Esophagus muscularis mucosa (tissue), 4 donors: Measurements from ENCODE around the gene SPDYC. TPM values are rescaled to one million over a fixed set of nuclear protein-coding genes. Genes with fewer than 3 reads are reported as not detected.
"Not testable (repeated sequence)": the region's sequence is repeated elsewhere in the genome, so short reads cannot be mapped to it uniquely, and the experiment has no call there.

ENCODE experiments used
- DNase-seq: peaks from one replicate; pipeline ENCODE4 v3.0.0-alpha.2; 2017; ENCODE audit errors: extremely low spot score
- H3K27ac ChIP-seq, 4 donors: fragments of 200-600 bp; sonication (generic); replicated peaks in 1 of 4; 1 replicate in 3 of 4; 2 replicates in 1 of 4; pipeline ENCODE4 v1.5.1; 2016 to 2019; ENCODE audit warnings: mild to moderate bottlenecking in 1 of 4
- H3K27me3 ChIP-seq, 4 donors: fragments of 200-600 bp; sonication (generic); one replicate each; pipeline versions ENCODE4 v1.5.1 to v1.6.0; 2016 to 2019
- H3K36me3 ChIP-seq, 4 donors: fragments of 200-600 bp; sonication (generic); one replicate each; pipeline ENCODE4 v1.5.1; 2016 to 2019
- H3K4me1 ChIP-seq, 4 donors: fragments of 200-600 bp; sonication (generic); one replicate each; pipeline ENCODE4 v1.5.1; 2016 to 2019
- H3K4me3 ChIP-seq, 4 donors: fragments of 200-600 bp; sonication (generic); 1 replicate in 2 of 4; 2 replicates in 2 of 4; pipeline ENCODE4 v1.5.1; 2016 to 2019; ENCODE audit warnings: mild to moderate bottlenecking in 4 of 4, moderate library complexity in 1 of 4
- H3K9me3 ChIP-seq, 4 donors: fragments of 200-600 bp; sonication (generic); 1 replicate in 3 of 4; 2 replicates in 1 of 4; pipeline ENCODE4 v1.5.1; 2016 to 2019
- CTCF ChIP-seq, 3 experiments: fragments of 200-600 bp in 2 of 3; fragments of 450-650 bp in 1 of 3; sonication (generic) in 2 of 3; IDR thresholded peaks; one replicate each; pipeline ENCODE4 v1.5.1; 2017 to 2019; ENCODE audit warnings: antibody characterized with exemption in 3 of 3, mild to moderate bottlenecking in 2 of 3, moderate library complexity in 1 of 3
- EP300 ChIP-seq: sonication (generic); formaldehyde crosslinking; IDR thresholded peaks from one replicate; pipeline ENCODE4 v1.6.1; 2017; ENCODE audit warnings: antibody characterized with exemption
- POLR2A ChIP-seq: fragments of 450-650 bp; IDR thresholded peaks from one replicate; pipeline ENCODE4 v1.6.1; 2017; ENCODE audit warnings: antibody characterized with exemption, moderate library complexity, mild to moderate bottlenecking, low read depth
- POLR2AphosphoS5 ChIP-seq, 2 donors: sonication (generic); formaldehyde crosslinking; IDR thresholded peaks; one replicate each; pipeline ENCODE4 v1.6.1; 2017; ENCODE audit warnings: antibody characterized with exemption in 2 of 2
- WGBS: methylation state at CpG from one replicate; pipeline ENCODE4 v1.1.5; 2018; 5-methylcytosine and 5-hydroxymethylcytosine counted together
- intact Hi-C: fragments of 100-400 bp; cut with DNase I; formaldehyde crosslinking; loops from one replicate; pipeline ENCODE4 v1.15.1; 2023
- total RNA-seq, 4 donors: library from RNA; depleted of rRNA; stranded (reverse); fragments of >200 nt; gene quantifications; one replicate each; pipeline versions ENCODE4 v1.1.0 to v1.2.1, GENCODE V29; 2016

Gene SPDYC
- total RNA-seq, 4 donors from 2014 or later, result not detected

GRCh38 chr11:65141896-65142494, 28.0 kb upstream of the SPDYC start:
- H3K27ac ChIP-seq, result no peak overlapping the region
- no peaks in the 10 kb centered on the region for H3K36me3 ChIP-seq
- no peaks in the 10 kb centered on the region for H3K9me3 ChIP-seq
- no peak for DNase-seq
- intact Hi-C loops, result no loop called here
- H3K4me3 ChIP-seq, result no peak overlapping the region
- TF ChIP-seq POLR2AphosphoS5 (IDR thresholded peaks at IDR 0.05) (no peak), CTCF (IDR thresholded peaks at IDR 0.05) (no peak), EP300 (no peak), POLR2A (no peak)
- WGBS, result 83% methylated on average over 7 of the region's 7 CpGs
- H3K27me3 ChIP-seq, result no peaks in the 10 kb centered on the region
- no peaks in the 10 kb centered on the region for H3K4me1 ChIP-seq

- Histone ChIP-seq H3K4me1 (peaks cover 4 to 13% (median 10%) of the 10 kb centered on the region in 4 donors), H3K27me3 (no peaks in the 10 kb centered on the region), H3K4me3 (no peak overlapping the region), H3K9me3 (no peaks in the 10 kb centered on the region), H3K36me3 (no peaks in the 10 kb centered on the region), H3K27ac (no peak overlapping the region)
- 82% methylated on average over 2 of the region's 2 CpGs for WGBS
- no peak for TF ChIP-seq POLR2A
- no peak for DNase-seq
- intact Hi-C loops, result no loop called here
These were observed 22.5 kb upstream of the SPDYC start for GRCh38 chr11:65147352-65148075.

- no peaks in the 10 kb centered on the region for H3K36me3 ChIP-seq
- no peaks in the 10 kb centered on the region for H3K9me3 ChIP-seq
- TF ChIP-seq POLR2AphosphoS5 (IDR thresholded peaks at IDR 0.05) (no peak), EP300 (no peak), POLR2A (no peak)
- H3K4me1 ChIP-seq, result peaks cover 4 to 13% (median 10%) of the 10 kb centered on the region in 4 donors
- DNase-seq, result no peak
- H3K4me3 ChIP-seq, result no peak overlapping the region
- H3K27me3 ChIP-seq, result no peaks in the 10 kb centered on the region
- intact Hi-C loops, result no loop called here
- no peak overlapping the region for H3K27ac ChIP-seq
- 86% methylated on average over 3 of the region's 5 CpGs for WGBS
These were observed 21.4 kb upstream of the SPDYC start for GRCh38 chr11:65148657-65149056.

- H3K36me3 ChIP-seq, H3K4me3 ChIP-seq, intact Hi-C loops, H3K27me3 ChIP-seq, DNase-seq, H3K9me3 ChIP-seq: not testable (repeated sequence)
- Histone ChIP-seq H3K27ac (peak overlapping the region in 3 of 4 donors; percentile 36 to 54 (median 47)), H3K4me1 (peaks cover 4 to 13% (median 10%) of the 10 kb centered on the region in 4 donors)
- 74% methylated on average over 10 of the region's 10 CpGs for WGBS
These were observed 19.9 kb upstream of the SPDYC start for GRCh38 chr11:65150131-65150508.

- DNase-seq, result peak; percentile 93
- TF ChIP-seq EP300 (no peak), POLR2AphosphoS5 (IDR thresholded peaks at IDR 0.05) (peak in 1 of 2 donors; percentile 25)
- no peak overlapping the region for H3K4me3 ChIP-seq
- H3K4me1 ChIP-seq, result peaks cover 4 to 13% (median 10%) of the 10 kb centered on the region in 4 donors
- intact Hi-C loops, result no loop called here
- no peaks in the 10 kb centered on the region for H3K27me3 ChIP-seq
- 38% methylated on average over 10 of the region's 12 CpGs for WGBS
- no peaks in the 10 kb centered on the region for H3K9me3 ChIP-seq
- peak overlapping the region; percentile 36 to 54 (median 50) for H3K27ac ChIP-seq
- H3K36me3 ChIP-seq, result no peaks in the 10 kb centered on the region
These were observed 19.3 kb upstream of the SPDYC start for GRCh38 chr11:65150509-65151299.

- Histone ChIP-seq H3K36me3 (no peaks in the 10 kb centered on the region), H3K4me1 (peaks cover 4 to 13% (median 10%) of the 10 kb centered on the region in 4 donors), H3K9me3 (no peaks in the 10 kb centered on the region), H3K27ac (peak overlapping the region in 3 of 4 donors; percentile 36 to 54 (median 47)), H3K4me3 (no peak overlapping the region), H3K27me3 (no peaks in the 10 kb centered on the region)
- WGBS, result 64% methylated on average over 3 of the region's 3 CpGs
- intact Hi-C loops, result no loop called here
- no peak for TF ChIP-seq EP300
- TF ChIP-seq POLR2A, result no peak
- TF ChIP-seq POLR2AphosphoS5 (IDR thresholded peaks at IDR 0.05), result no peak
- no peak for TF ChIP-seq CTCF (IDR thresholded peaks at IDR 0.05)
- no peak for DNase-seq
These were observed 18.6 kb upstream of the SPDYC start for GRCh38 chr11:65151331-65151899.
